GM18505 (cell line): ENCODE results near the gene MECP2.

Source experiments
- ATAC-seq: cut with Tn5 transposase; IDR thresholded peaks from one replicate; pipeline ENCODE4 v1.9.1; 2021; ENCODE audit not compliant: unreplicated experiment
- POLR2A ChIP-seq: IDR thresholded peaks from 4 replicates; pipeline ENCODE4 v1.6.1; 2011; ENCODE audit warnings: borderline replicate concordance; ENCODE audit not compliant: insufficient read depth, insufficient read length; ENCODE audit errors: extremely low read depth

MECP2 gene

GRCh38 chrX:154094833-154095232 is 2.7 kb downstream of the MECP2 start:
- TF ChIP-seq POLR2A = no peak
- no peak for ATAC-seq

- no peak for ATAC-seq
- no peak for TF ChIP-seq POLR2A
Observed at GRCh38 chrX:154093965-154094364, 3.6 kb downstream of the MECP2 start.

GRCh38 chrX:154092371-154092770 is 5.1 kb downstream of the MECP2 start:
- no peak for ATAC-seq
- no peak for TF ChIP-seq POLR2A

- no peak for TF ChIP-seq POLR2A
- no peak for ATAC-seq
Observed at GRCh38 chrX:154091678-154092077, 5.8 kb downstream of the MECP2 start.

DNA sequence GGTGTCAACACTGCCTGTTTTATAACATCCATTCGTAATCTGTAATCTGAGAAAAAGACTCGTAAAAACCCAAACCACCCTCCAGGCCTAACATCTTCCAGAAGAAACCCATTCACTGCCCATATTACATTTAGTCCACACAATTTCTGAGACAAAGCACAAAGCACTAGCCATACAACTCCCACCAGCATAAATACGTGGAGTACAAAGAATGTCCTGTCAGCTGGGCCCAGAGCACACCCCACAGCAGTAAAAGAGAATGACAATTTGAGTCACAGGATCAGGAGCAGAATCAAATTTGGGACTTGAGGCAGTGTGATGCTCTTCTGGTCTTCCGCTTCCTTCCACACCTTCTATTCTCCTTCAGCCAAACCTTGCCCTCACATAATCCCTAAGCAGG is 6.8 kb downstream of the MECP2 start:
- no peak for TF ChIP-seq POLR2A

GRCh38 chrX:154084449-154085300 is 12.8 kb downstream of the MECP2 start:
- no peak for TF ChIP-seq POLR2A
- no peak for ATAC-seq

More for the DNA sequence above, 6.8 kb downstream of the MECP2 start:
- no peak for ATAC-seq

- ATAC-seq = no peak
- TF ChIP-seq POLR2A = no peak
Observed at GRCh38 chrX:154083126-154083517, 14.4 kb downstream of the MECP2 start.

- no peak for ATAC-seq
- TF ChIP-seq POLR2A = no peak
Observed at GRCh38 chrX:154082396-154083125, 15.0 kb downstream of the MECP2 start.

DNA sequence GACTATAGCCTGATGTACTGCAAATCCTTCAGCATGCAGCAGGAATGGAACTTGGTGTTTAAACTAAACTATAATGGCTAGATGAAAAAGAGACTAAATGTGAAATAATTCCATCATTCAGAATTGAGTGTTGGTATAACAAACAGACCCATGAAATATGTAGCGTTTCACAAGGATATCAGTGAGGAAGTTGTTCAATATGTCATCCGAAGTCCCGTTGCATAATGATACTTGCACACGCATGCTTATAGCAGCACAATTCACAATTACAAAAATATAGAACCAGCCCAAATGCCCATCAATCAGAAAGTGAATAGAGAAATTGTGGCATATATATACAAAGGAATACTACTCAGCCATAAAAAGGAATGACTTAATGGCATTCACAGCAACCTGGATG is 20.4 kb downstream of the MECP2 start:
- ATAC-seq = no peak
- no peak for TF ChIP-seq POLR2A

DNA sequence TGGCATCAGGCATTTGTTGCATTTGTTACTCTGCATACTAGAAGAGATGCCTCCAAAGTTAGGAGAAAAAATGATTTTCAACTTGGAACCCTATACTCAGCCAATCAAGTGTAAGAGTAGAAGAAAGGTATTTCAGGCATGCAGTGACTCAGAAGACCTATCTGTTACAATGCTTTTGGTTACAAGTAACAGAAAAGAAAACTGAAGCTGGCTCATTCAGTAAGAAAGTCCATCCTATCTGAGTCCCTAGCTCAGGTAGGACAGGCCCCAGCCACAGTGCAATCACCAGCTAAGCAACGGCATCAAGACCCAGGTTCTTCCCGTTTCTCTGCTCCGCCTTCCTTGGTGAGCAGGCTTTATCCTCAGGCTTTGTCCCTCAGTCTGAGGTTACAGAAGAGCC is 23.3 kb downstream of the MECP2 start:
- TF ChIP-seq POLR2A = no peak
- ATAC-seq = no peak

DNA sequence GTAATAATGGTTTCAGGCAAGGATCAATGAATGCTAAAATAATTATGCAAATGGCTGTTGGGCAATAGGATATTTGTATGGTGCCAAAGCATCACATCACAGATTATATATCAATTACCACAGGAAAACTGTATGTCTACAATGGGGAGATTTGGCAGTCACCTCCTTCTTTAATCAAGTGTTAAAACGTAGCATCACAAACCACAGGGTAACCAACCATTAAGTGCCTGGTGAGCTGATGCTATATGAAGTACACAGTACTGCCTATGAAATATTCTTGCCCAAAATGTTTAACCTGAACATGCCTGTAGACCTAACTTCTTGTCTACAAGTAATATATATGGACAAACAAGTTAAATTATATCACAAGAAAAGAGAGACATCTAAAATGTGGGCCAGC is 25.3 kb downstream of the MECP2 start:
- ATAC-seq = no peak
- no peak for TF ChIP-seq POLR2A

GRCh38 chrX:154068560-154068959 is 29.0 kb downstream of the MECP2 start:
- TF ChIP-seq POLR2A = no peak
- ATAC-seq = no peak

- no peak for TF ChIP-seq POLR2A
- no peak for ATAC-seq
Observed at GRCh38 chrX:154064637-154065435, 32.7 kb downstream of the MECP2 start.

DNA sequence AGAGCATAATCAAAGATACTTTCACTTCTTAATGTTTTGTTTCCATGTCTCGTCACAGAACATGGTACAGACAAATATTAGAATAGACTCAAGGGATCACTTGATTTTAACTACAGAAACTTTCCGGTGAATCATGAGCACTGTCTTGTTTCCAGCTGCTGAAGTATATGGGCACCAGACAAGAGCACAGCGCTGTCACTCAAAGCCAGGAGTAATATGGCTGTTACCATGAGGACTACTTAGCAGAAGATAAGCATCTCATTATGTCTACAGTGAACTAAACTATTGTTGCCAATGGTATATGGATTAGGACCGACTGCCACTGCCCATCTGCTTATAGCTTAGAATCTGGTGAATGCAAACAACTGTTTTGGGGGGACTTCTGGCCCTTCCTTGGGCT is 34.3 kb downstream of the MECP2 start:
- no peak for ATAC-seq
- no peak for TF ChIP-seq POLR2A

DNA sequence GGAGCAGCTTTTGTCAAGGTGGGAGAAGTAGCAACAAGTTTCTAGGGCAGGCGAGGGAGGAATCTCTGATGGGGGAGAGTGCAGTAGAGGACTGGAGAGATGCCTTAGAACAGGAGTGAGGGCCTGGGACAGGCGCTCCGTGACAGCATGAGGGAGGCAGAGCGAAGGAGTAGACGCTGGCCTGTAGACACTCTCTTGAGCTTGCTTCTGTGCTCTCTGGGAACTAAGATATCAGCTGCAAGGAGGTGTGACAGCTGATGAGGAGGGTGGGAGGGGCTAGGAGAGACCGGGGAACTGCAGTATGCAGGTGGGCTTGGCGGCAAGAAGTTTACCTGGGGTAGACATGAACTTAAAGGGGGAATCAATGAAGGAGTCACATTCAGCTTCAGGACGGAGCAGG is 35.7 kb downstream of the MECP2 start:
- no peak for TF ChIP-seq POLR2A
- no peak for ATAC-seq
